ENCODE measurements around the gene FNDC3B.

DNA sequence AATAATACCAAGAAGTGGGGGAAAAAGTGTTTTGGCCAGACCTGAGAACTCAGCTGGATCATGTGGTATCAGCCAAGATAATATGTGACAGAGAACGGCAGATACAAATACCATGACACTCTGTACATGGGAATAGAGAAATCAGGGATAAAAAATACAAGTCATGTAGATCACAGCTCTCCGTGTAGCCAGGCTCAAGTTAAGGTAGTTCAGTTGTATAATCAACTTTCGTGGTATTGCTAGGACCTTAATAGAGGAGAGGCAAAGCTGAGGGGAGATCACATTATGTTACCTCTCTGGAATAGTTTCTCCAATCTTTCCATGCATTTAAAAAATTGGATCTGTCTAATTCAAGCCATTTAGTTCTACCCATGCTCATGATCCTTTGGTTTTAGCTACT lies 229.0 kb downstream of the FNDC3B start:
- TF ChIP-seq TAF1 (IDR thresholded peaks at IDR 0.05; ENCODE audit: borderline replicate concordance, low read depth, low read length) = no peak
- no peak for TF ChIP-seq POLR2A (IDR thresholded peaks at IDR 0.05; ENCODE audit: low read depth, low read length)
- TF ChIP-seq POLR2AphosphoS5 (IDR thresholded peaks at IDR 0.05; ENCODE audit: low read depth, low read length) = no peak

All from GM12892 (cell line).